ENCODE measurements around the gene PI4KA.

- no peak for TF ChIP-seq CTCF (IDR thresholded peaks at IDR 0.05)
- no peak for TF ChIP-seq POLR2A (IDR thresholded peaks at IDR 0.05)
These were observed 60.4 kb downstream of the PI4KA start for GRCh38 chr22:20798218-20798617.

Measured in right lobe of liver (tissue), 4 donors.